ENCODE results near the gene CAPZA1.
A peak's percentile ranks its signal among the peaks of the same experiment; 100 is the strongest.

Gene CAPZA1

DNA sequence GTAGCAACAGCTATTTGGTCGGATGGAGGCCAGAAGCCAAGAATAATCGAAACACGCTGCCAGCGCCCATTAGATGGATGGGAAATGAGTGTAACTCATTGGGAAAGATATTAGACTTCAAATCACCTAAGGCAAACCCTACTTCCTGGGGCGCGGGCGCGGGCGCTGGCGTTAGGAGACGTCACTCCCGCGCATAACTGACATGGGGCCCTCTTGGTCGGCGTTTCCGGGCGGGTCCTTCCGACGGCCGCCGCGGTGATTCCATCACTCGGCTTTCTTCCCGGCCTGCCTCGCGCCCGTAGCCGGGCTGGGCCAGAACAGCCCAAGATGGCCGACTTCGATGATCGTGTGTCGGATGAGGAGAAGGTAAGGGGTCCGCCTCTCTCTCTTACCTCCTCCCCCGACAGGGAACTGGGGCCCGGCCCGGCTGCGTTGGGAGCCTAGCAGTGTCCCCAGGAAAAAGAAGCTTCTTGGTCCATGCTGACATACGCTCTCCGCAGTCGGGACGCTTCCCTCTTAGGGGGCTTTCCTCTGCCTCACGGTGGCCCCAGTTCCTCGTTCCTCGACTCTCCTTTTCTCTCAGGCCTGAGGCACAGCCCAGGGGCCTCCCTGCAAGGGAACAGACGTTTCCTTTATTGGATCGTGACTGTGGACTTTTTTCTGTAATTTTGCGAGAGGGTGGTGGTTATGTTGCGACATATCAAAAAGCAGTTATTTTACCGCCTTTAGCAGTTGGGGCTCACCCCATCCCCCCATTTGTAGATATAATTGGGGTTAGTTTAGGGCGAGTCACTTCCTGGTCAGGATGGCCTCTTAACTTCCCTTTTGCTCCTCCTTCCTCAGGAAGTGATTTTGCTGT, at the start of gene CAPZA1:
TSS of gene CAPZA1 (plus strand) at position 315 of the 859 bp plus-strand sequence. CDS start at position 328, 13 bp downstream.
- Histone ChIP-seq H3K36me3 (ENCODE audit: control insufficient read depth, insufficient read depth, low read length) (peaks cover 14% of the 10 kb centered on the region), H3K9me3 (ENCODE audit: control insufficient read depth, insufficient read depth, low read depth, low read length) (no peaks in the 10 kb centered on the region), H3K27ac (ENCODE audit: low read depth, low read length) (peak within 1 kb of the TSS; percentile 95), H3K27me3 (ENCODE audit: control insufficient read depth, insufficient read depth, low read length) (no peaks in the 10 kb centered on the region), H3K4me3 (ENCODE audit: low read depth, low read length) (peak within 1 kb of the TSS; percentile 100), H3K9ac (ENCODE audit: low read length) (peak within 1 kb of the TSS; percentile 100), H3K4me1 (ENCODE audit: control insufficient read depth, insufficient read depth, low read length) (peaks cover 11% of the 10 kb centered on the region; the same call in 1 of the 2 replicates)

- H3K27me3 ChIP-seq (ENCODE audit: control insufficient read depth, insufficient read depth, low read length): no peaks in the 10 kb centered on the region
- H3K9ac ChIP-seq (ENCODE audit: low read length): no peak overlapping the region
- no peaks in the 10 kb centered on the region for H3K9me3 ChIP-seq (ENCODE audit: control insufficient read depth, insufficient read depth, low read depth, low read length)
- no peaks in the 10 kb centered on the region for H3K4me1 ChIP-seq (ENCODE audit: control insufficient read depth, insufficient read depth, low read length)
- H3K4me3 ChIP-seq (ENCODE audit: low read depth, low read length): no peak overlapping the region
- no peak overlapping the region for H3K27ac ChIP-seq (ENCODE audit: low read depth, low read length)
- H3K36me3 ChIP-seq (ENCODE audit: control insufficient read depth, insufficient read depth, low read length): peaks cover 35% of the 10 kb centered on the region
These were observed 44.4 kb upstream of the CAPZA1 start for GRCh38 chr1:112575154-112575804.

- Histone ChIP-seq H3K4me1 (ENCODE audit: control insufficient read depth, insufficient read depth, low read length) (no peaks in the 10 kb centered on the region), H3K9me3 (ENCODE audit: control insufficient read depth, insufficient read depth, low read depth, low read length) (no peaks in the 10 kb centered on the region), H3K27me3 (ENCODE audit: control insufficient read depth, insufficient read depth, low read length) (no peaks in the 10 kb centered on the region), H3K9ac (ENCODE audit: low read length) (no peak overlapping the region), H3K36me3 (ENCODE audit: control insufficient read depth, insufficient read depth, low read length) (peaks cover 37% of the 10 kb centered on the region), H3K4me3 (ENCODE audit: low read depth, low read length) (no peak overlapping the region), H3K27ac (ENCODE audit: low read depth, low read length) (no peak overlapping the region)
These were observed 43.4 kb upstream of the CAPZA1 start for GRCh38 chr1:112576240-112576639.

DNA sequence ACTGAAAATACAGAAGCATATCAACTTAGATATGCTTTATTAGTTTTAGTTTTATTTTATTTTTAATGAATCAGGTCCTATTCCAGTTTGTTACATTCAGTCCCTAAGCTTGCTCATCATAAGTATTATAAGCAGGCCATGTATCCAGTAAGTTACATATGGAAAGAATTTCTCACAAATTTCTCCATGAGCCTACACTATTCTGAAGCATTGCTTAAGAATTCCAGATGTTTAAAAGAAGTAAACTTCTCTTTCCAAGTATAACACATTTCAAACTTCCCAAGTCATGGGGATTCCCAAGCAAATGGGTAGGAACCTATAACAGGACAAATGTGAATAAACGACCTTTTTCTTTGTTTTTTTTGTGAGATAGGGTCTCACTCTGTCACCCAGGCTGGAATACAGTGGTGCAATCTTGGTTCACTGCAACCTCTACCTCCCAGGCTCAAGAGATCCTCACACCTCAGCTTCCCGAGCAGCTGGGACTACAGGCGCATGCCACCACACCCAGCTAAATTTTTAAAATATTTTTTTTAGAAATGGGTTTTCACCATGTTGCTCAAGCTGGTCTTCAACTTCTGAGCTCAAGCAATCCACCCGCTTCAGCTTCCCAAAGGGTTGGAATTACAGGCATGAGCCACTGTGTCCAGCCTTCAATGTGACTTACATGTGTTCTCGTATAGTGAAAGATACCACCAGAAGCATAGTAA, 39.7 kb upstream of the CAPZA1 start:
- H3K9me3 ChIP-seq (ENCODE audit: control insufficient read depth, insufficient read depth, low read depth, low read length): no peaks in the 10 kb centered on the region
- no peak overlapping the region for H3K9ac ChIP-seq (ENCODE audit: low read length)
- H3K36me3 ChIP-seq (ENCODE audit: control insufficient read depth, insufficient read depth, low read length): peaks cover 32% of the 10 kb centered on the region

GRCh38 chr1:112581586-112582192, 37.9 kb upstream of the CAPZA1 start:
- H3K27ac ChIP-seq (ENCODE audit: low read depth, low read length): no peak overlapping the region
- no peak overlapping the region for H3K9ac ChIP-seq (ENCODE audit: low read length)
- no peaks in the 10 kb centered on the region for H3K9me3 ChIP-seq (ENCODE audit: control insufficient read depth, insufficient read depth, low read depth, low read length)
- no peaks in the 10 kb centered on the region for H3K4me1 ChIP-seq (ENCODE audit: control insufficient read depth, insufficient read depth, low read length)
- no peak overlapping the region for H3K4me3 ChIP-seq (ENCODE audit: low read depth, low read length)
- peaks cover 17% of the 10 kb centered on the region for H3K36me3 ChIP-seq (ENCODE audit: control insufficient read depth, insufficient read depth, low read length)
- H3K27me3 ChIP-seq (ENCODE audit: control insufficient read depth, insufficient read depth, low read length): no peaks in the 10 kb centered on the region

More for the DNA sequence above, 39.7 kb upstream of the CAPZA1 start:
- Histone ChIP-seq H3K4me3 (ENCODE audit: low read depth, low read length) (no peak overlapping the region), H3K4me1 (ENCODE audit: control insufficient read depth, insufficient read depth, low read length) (no peaks in the 10 kb centered on the region), H3K27me3 (ENCODE audit: control insufficient read depth, insufficient read depth, low read length) (no peaks in the 10 kb centered on the region), H3K27ac (ENCODE audit: low read depth, low read length) (no peak overlapping the region)

DNA sequence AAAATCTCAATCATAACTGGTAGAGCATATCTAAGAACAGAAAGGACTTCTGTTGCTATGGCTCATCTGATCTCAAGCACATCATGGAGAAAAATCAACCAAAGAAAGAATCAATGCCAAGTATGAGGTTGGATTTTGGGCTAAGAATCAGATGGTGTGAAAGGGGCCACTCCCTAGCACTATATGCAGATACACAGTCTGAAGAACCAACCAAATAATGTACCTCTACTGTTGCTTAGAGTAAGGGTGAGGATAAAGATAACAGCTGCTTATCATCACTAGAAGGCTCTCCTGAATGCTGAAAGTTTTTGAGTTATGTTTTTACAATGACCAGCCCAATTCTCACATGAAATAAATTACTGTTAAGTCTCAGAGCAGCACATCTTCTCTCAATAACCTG, 36.3 kb upstream of the CAPZA1 start:
- Histone ChIP-seq H3K4me1 (ENCODE audit: control insufficient read depth, insufficient read depth, low read length) (no peaks in the 10 kb centered on the region), H3K9ac (ENCODE audit: low read length) (no peak overlapping the region), H3K9me3 (ENCODE audit: control insufficient read depth, insufficient read depth, low read depth, low read length) (no peaks in the 10 kb centered on the region), H3K36me3 (ENCODE audit: control insufficient read depth, insufficient read depth, low read length) (peaks cover 7% of the 10 kb centered on the region), H3K27me3 (ENCODE audit: control insufficient read depth, insufficient read depth, low read length) (no peaks in the 10 kb centered on the region), H3K4me3 (ENCODE audit: low read depth, low read length) (no peak overlapping the region), H3K27ac (ENCODE audit: low read depth, low read length) (no peak overlapping the region)

- H3K9me3 ChIP-seq (ENCODE audit: control insufficient read depth, insufficient read depth, low read depth, low read length): peaks cover 8% of the 10 kb centered on the region; the same call in 1 of the 2 replicates
- H3K27me3 ChIP-seq (ENCODE audit: control insufficient read depth, insufficient read depth, low read length): no peaks in the 10 kb centered on the region
- no peak overlapping the region for H3K27ac ChIP-seq (ENCODE audit: low read depth, low read length)
- H3K36me3 ChIP-seq (ENCODE audit: control insufficient read depth, insufficient read depth, low read length): peaks cover 26% of the 10 kb centered on the region
- no peak overlapping the region for H3K4me3 ChIP-seq (ENCODE audit: low read depth, low read length)
- H3K9ac ChIP-seq (ENCODE audit: low read length): no peak overlapping the region
- no peaks in the 10 kb centered on the region for H3K4me1 ChIP-seq (ENCODE audit: control insufficient read depth, insufficient read depth, low read length)
These were observed 29.9 kb upstream of the CAPZA1 start for GRCh38 chr1:112589766-112590165.

GRCh38 chr1:112594208-112594876, 25.3 kb upstream of the CAPZA1 start:
- no peaks in the 10 kb centered on the region for H3K4me1 ChIP-seq (ENCODE audit: control insufficient read depth, insufficient read depth, low read length)
- peaks cover 8% of the 10 kb centered on the region; the same call in 1 of the 2 replicates for H3K9me3 ChIP-seq (ENCODE audit: control insufficient read depth, insufficient read depth, low read depth, low read length)
- H3K27me3 ChIP-seq (ENCODE audit: control insufficient read depth, insufficient read depth, low read length): no peaks in the 10 kb centered on the region
- no peak overlapping the region for H3K9ac ChIP-seq (ENCODE audit: low read length)
- H3K36me3 ChIP-seq (ENCODE audit: control insufficient read depth, insufficient read depth, low read length): peaks cover 35% of the 10 kb centered on the region
- no peak overlapping the region for H3K27ac ChIP-seq (ENCODE audit: low read depth, low read length)
- no peak overlapping the region for H3K4me3 ChIP-seq (ENCODE audit: low read depth, low read length)

GRCh38 chr1:112599477-112599876, 20.2 kb upstream of the CAPZA1 start:
- no peak overlapping the region for H3K27ac ChIP-seq (ENCODE audit: low read depth, low read length)
- H3K4me3 ChIP-seq (ENCODE audit: low read depth, low read length): no peak overlapping the region
- no peak overlapping the region for H3K9ac ChIP-seq (ENCODE audit: low read length)
- no peaks in the 10 kb centered on the region for H3K9me3 ChIP-seq (ENCODE audit: control insufficient read depth, insufficient read depth, low read depth, low read length)
- H3K4me1 ChIP-seq (ENCODE audit: control insufficient read depth, insufficient read depth, low read length): no peaks in the 10 kb centered on the region
- H3K36me3 ChIP-seq (ENCODE audit: control insufficient read depth, insufficient read depth, low read length): peaks cover 32% of the 10 kb centered on the region; the same call in 1 of the 2 replicates
- H3K27me3 ChIP-seq (ENCODE audit: control insufficient read depth, insufficient read depth, low read length): no peaks in the 10 kb centered on the region

DNA sequence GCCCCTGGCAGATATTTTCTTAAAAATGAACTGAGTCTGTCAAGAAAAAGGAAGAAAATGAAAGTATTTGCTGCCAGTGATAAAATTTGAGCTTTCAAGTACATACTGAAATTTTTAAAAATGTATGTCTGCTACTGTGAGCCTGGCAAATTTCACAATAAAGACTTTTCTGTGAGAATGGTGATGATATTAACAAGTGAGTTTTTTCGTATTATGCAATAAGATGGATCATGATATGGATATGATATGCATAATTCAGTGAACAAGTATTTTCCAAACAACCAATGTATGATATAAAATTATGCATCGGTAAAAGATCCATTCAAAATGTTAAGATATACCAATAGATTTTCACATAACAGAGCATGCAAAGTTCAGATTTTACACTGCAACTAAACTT, 16.6 kb upstream of the CAPZA1 start:
- H3K27ac ChIP-seq (ENCODE audit: low read depth, low read length): no peak overlapping the region
- H3K9ac ChIP-seq (ENCODE audit: low read length): no peak overlapping the region
- H3K27me3 ChIP-seq (ENCODE audit: control insufficient read depth, insufficient read depth, low read length): no peaks in the 10 kb centered on the region
- no peaks in the 10 kb centered on the region for H3K9me3 ChIP-seq (ENCODE audit: control insufficient read depth, insufficient read depth, low read depth, low read length)
- H3K36me3 ChIP-seq (ENCODE audit: control insufficient read depth, insufficient read depth, low read length): peaks cover 42% of the 10 kb centered on the region
- no peaks in the 10 kb centered on the region for H3K4me1 ChIP-seq (ENCODE audit: control insufficient read depth, insufficient read depth, low read length)
- no peak overlapping the region for H3K4me3 ChIP-seq (ENCODE audit: low read depth, low read length)
